ENCODE results near the gene GAPVD1. TPM values are rescaled to one million over a fixed set of nuclear protein-coding genes. Genes with fewer than 3 reads are reported as not detected.
"Not testable (repeated sequence)": the region's sequence is repeated elsewhere in the genome, so short reads cannot be mapped to it uniquely, and the experiment has no call there.

Gene GAPVD1
- total RNA-seq, 1 donor from 2014 or later: 33.4 TPM

- H3K27me3 ChIP-seq (ENCODE audit: low read depth): no peaks in the 10 kb centered on the region
- peaks cover 41% of the 10 kb centered on the region for H3K4me1 ChIP-seq
- no peaks in the 10 kb centered on the region for H3K9me3 ChIP-seq (replicated peaks)
- H3K36me3 ChIP-seq: peaks cover 88% of the 10 kb centered on the region
- H3K4me3 ChIP-seq: no peak overlapping the region
- DNase-seq: no peak
- no peak overlapping the region for H3K27ac ChIP-seq (replicated peaks)
- intact Hi-C loops (cut with micrococcal nuclease): no loop called here
- TF ChIP-seq CTCF (IDR thresholded peaks at IDR 0.05; ENCODE audit: borderline replicate concordance): no peak
These were observed 27.9 kb upstream of the GAPVD1 start for GRCh38 chr9:125233678-125234077.

GRCh38 chr9:125234099-125234498, 27.5 kb upstream of the GAPVD1 start:
- H3K27ac ChIP-seq (replicated peaks); intact Hi-C loops (cut with micrococcal nuclease); H3K9me3 ChIP-seq (replicated peaks); H3K4me3 ChIP-seq; DNase-seq; H3K27me3 ChIP-seq (ENCODE audit: low read depth): not testable (repeated sequence)
- Histone ChIP-seq H3K36me3 (peaks cover 88% of the 10 kb centered on the region), H3K4me1 (peaks cover 45% of the 10 kb centered on the region)

GRCh38 chr9:125235804-125236519, 25.7 kb upstream of the GAPVD1 start:
- DNase-seq: no peak
- intact Hi-C loops (cut with micrococcal nuclease): no loop called here
- Histone ChIP-seq H3K4me1 (peaks cover 64% of the 10 kb centered on the region), H3K27ac (replicated peaks) (no peak overlapping the region), H3K9me3 (replicated peaks) (no peaks in the 10 kb centered on the region), H3K36me3 (peaks cover 83% of the 10 kb centered on the region), H3K4me3 (peak overlapping the region; percentile 94), H3K27me3 (ENCODE audit: low read depth) (no peaks in the 10 kb centered on the region)
- TF ChIP-seq CTCF (IDR thresholded peaks at IDR 0.05; ENCODE audit: borderline replicate concordance): no peak

GRCh38 chr9:125236520-125237159, 25.0 kb upstream of the GAPVD1 start:
- intact Hi-C loops (cut with micrococcal nuclease); H3K27ac ChIP-seq (replicated peaks); H3K9me3 ChIP-seq (replicated peaks); DNase-seq; H3K27me3 ChIP-seq (ENCODE audit: low read depth): not testable (repeated sequence)
- H3K36me3 ChIP-seq: peaks cover 78% of the 10 kb centered on the region
- peaks cover 66% of the 10 kb centered on the region for H3K4me1 ChIP-seq
- H3K4me3 ChIP-seq: peak overlapping the region; percentile 94

- Histone ChIP-seq H3K4me3 (peak overlapping the region; percentile 94), H3K27ac (replicated peaks) (peak overlapping the region; percentile 16), H3K4me1 (peaks cover 75% of the 10 kb centered on the region), H3K9me3 (replicated peaks) (no peaks in the 10 kb centered on the region), H3K27me3 (ENCODE audit: low read depth) (no peaks in the 10 kb centered on the region), H3K36me3 (peaks cover 67% of the 10 kb centered on the region)
- TF ChIP-seq CTCF (IDR thresholded peaks at IDR 0.05; ENCODE audit: borderline replicate concordance): no peak
- DNase-seq: no peak
- intact Hi-C loops (cut with micrococcal nuclease): no loop called here
These were observed 23.3 kb upstream of the GAPVD1 start for GRCh38 chr9:125238127-125238914.

- intact Hi-C loops (cut with micrococcal nuclease): no loop called here
- Histone ChIP-seq H3K27me3 (ENCODE audit: low read depth) (no peaks in the 10 kb centered on the region), H3K9me3 (replicated peaks) (no peaks in the 10 kb centered on the region), H3K4me3 (peak overlapping the region; percentile 94), H3K27ac (replicated peaks) (no peak overlapping the region), H3K36me3 (peaks cover 62% of the 10 kb centered on the region), H3K4me1 (peaks cover 75% of the 10 kb centered on the region)
- no peak for TF ChIP-seq CTCF (IDR thresholded peaks at IDR 0.05; ENCODE audit: borderline replicate concordance)
- no peak for DNase-seq
These were observed 22.6 kb upstream of the GAPVD1 start for GRCh38 chr9:125238915-125239446.
